ENCODE measurements around the gene CCDC190.

CCDC190 gene

GRCh38 chr1:162906485-162906884 is 45.5 kb upstream of the CCDC190 start:
- Histone ChIP-seq H3K4me1 (ENCODE audit: low read depth, poor library complexity, severe bottlenecking) (no peaks in the 10 kb centered on the region), H4K20me1 (ENCODE audit: insufficient read depth) (no peaks in the 10 kb centered on the region), H3K9ac (no peak overlapping the region), H3K79me2 (ENCODE audit: insufficient read depth, low read depth) (no peaks in the 10 kb centered on the region), H3K4me3 (IDR thresholded peaks at IDR 0.05; ENCODE audit: insufficient read depth, low read depth, low read length) (no peak overlapping the region), H2AFZ (ENCODE audit: low read depth) (no peak overlapping the region), H3K36me3 (ENCODE audit: insufficient read depth) (no peaks in the 10 kb centered on the region), H3K27me3 (ENCODE audit: insufficient read depth, low read depth) (no peaks in the 10 kb centered on the region), H3K27ac (no peak overlapping the region), H3K4me2 (no peak overlapping the region)
- no peak for TF ChIP-seq CTCF (conservative IDR thresholded peaks at IDR 0.05; ENCODE audit: low read depth, low read length)

- H3K27ac ChIP-seq: no peak overlapping the region
- H3K79me2 ChIP-seq (ENCODE audit: insufficient read depth, low read depth): no peaks in the 10 kb centered on the region
- H2AFZ ChIP-seq (ENCODE audit: low read depth): no peak overlapping the region
- H3K4me3 ChIP-seq (IDR thresholded peaks at IDR 0.05; ENCODE audit: insufficient read depth, low read depth, low read length): no peak overlapping the region
- no peaks in the 10 kb centered on the region for H4K20me1 ChIP-seq (ENCODE audit: insufficient read depth)
- no peak overlapping the region for H3K4me2 ChIP-seq
- H3K27me3 ChIP-seq (ENCODE audit: insufficient read depth, low read depth): no peaks in the 10 kb centered on the region
- no peaks in the 10 kb centered on the region for H3K4me1 ChIP-seq (ENCODE audit: low read depth, poor library complexity, severe bottlenecking)
- no peak for TF ChIP-seq CTCF (conservative IDR thresholded peaks at IDR 0.05; ENCODE audit: low read depth, low read length)
- no peak overlapping the region for H3K9ac ChIP-seq
- H3K36me3 ChIP-seq (ENCODE audit: insufficient read depth): no peaks in the 10 kb centered on the region
These were observed 44.5 kb upstream of the CCDC190 start for GRCh38 chr1:162905174-162906158.

DNA sequence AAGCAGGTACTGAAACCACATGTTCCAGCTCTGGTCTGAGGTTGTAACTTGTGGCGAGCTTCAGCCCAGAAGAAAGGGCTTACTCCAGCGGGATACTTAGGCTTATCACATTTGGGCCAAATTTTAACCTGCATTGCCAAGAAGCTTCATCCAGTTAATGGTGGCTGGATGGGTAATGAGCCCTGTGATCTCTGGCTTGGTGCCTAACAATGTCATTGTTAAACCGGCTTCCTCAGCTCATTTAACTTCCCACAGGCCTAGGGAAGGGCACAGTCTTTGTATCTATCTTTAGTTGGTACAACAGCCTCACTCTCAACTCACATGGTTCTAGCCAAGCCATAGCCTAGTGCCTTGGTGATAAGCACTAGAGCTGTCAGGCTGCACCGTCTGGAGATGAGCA is 43.6 kb upstream of the CCDC190 start:
- Histone ChIP-seq H3K4me2 (no peak overlapping the region), H3K9ac (no peak overlapping the region)
- no peak for TF ChIP-seq CTCF (conservative IDR thresholded peaks at IDR 0.05; ENCODE audit: low read depth, low read length)

DNA sequence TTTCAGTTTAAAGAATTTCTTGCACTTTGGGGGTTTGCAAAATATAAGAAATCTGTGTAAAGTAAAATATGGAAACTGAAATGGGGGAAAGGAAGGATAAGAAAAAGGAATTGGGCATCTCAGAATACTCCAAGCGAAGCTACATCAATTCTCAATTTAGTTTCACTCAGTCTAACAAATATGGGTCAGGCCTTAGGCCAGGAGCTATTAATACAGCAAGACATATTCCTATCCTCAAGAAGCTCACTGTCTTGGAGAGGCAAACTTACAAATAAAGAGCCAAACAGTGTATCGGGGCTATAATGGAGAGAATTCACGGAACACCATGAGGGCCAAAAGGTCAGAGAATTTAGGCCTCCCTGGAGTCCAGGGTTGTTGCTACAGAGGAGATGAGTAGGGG is 43.0 kb upstream of the CCDC190 start:
- no peaks in the 10 kb centered on the region for H3K27me3 ChIP-seq (ENCODE audit: insufficient read depth, low read depth)
- H3K27ac ChIP-seq: no peak overlapping the region
- no peak overlapping the region for H3K9ac ChIP-seq
- TF ChIP-seq CTCF (conservative IDR thresholded peaks at IDR 0.05; ENCODE audit: low read depth, low read length): no peak
- no peaks in the 10 kb centered on the region for H3K79me2 ChIP-seq (ENCODE audit: insufficient read depth, low read depth)
- no peaks in the 10 kb centered on the region for H3K4me1 ChIP-seq (ENCODE audit: low read depth, poor library complexity, severe bottlenecking)
- H4K20me1 ChIP-seq (ENCODE audit: insufficient read depth): no peaks in the 10 kb centered on the region
- H3K4me2 ChIP-seq: no peak overlapping the region
- no peaks in the 10 kb centered on the region for H3K36me3 ChIP-seq (ENCODE audit: insufficient read depth)
- H2AFZ ChIP-seq (ENCODE audit: low read depth): no peak overlapping the region
- H3K4me3 ChIP-seq (IDR thresholded peaks at IDR 0.05; ENCODE audit: insufficient read depth, low read depth, low read length): no peak overlapping the region

More for the DNA sequence above, 43.6 kb upstream of the CCDC190 start:
- Histone ChIP-seq H3K79me2 (ENCODE audit: insufficient read depth, low read depth) (no peaks in the 10 kb centered on the region), H2AFZ (ENCODE audit: low read depth) (no peak overlapping the region), H3K27ac (no peak overlapping the region), H3K4me1 (ENCODE audit: low read depth, poor library complexity, severe bottlenecking) (no peaks in the 10 kb centered on the region), H3K4me3 (IDR thresholded peaks at IDR 0.05; ENCODE audit: insufficient read depth, low read depth, low read length) (no peak overlapping the region), H3K36me3 (ENCODE audit: insufficient read depth) (no peaks in the 10 kb centered on the region), H3K27me3 (ENCODE audit: insufficient read depth, low read depth) (no peaks in the 10 kb centered on the region), H4K20me1 (ENCODE audit: insufficient read depth) (no peaks in the 10 kb centered on the region)
